Measurements from ENCODE around the gene RNF220.

Gene RNF220

DNA sequence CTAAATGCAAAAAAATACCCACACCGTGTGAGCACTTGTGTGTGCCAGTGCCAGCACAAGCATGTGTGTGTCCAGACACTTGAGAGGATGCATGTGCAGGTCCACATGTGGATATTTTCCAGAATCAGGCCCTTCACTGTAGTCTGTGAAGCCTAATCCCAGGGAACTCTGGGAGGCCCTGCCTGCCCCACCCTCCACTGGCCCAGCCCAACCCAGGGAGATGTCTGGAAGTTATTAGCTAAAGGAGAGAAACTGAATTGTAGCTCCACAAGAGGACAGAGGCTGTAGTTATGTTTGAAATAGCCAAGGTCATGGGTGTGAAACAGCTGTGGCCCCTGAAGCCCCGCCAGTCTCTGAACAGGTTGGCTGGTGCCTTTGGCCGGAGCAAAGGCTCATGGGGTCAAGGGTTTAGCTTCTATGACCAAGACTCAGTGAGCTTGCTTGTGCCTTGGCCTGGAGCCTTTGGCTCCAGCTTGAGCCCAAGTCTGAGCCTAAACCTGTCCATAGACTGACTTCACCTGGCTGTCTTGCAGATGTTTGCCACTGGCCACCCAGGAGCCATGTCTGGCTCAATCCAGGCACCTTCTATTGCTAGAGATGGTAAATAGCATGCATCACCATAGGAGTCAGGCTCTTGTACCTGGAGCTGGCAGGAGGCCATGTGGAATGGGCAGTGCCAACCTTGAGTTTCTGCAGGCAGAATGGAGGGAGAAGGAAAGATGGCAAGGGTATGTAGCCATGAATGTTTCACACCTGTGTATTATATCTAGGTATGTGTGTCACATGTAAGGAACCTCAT lies 199.3 kb downstream of the RNF220 start:
- TF ChIP-seq POLR2A (IDR thresholded peaks at IDR 0.05; ENCODE audit: low read depth, low read length) = no peak
- DNase-seq (ENCODE audit: insufficient read length, low spot score) (no peak), FAIRE-seq (no peak)

GRCh38 chr1:44605914-44606615 lies 201.0 kb downstream of the RNF220 start:
- DNase-seq (ENCODE audit: insufficient read length, low spot score) = no peak
- FAIRE-seq = no peak
- TF ChIP-seq POLR2A (IDR thresholded peaks at IDR 0.05; ENCODE audit: low read depth, low read length) = no peak

DNA sequence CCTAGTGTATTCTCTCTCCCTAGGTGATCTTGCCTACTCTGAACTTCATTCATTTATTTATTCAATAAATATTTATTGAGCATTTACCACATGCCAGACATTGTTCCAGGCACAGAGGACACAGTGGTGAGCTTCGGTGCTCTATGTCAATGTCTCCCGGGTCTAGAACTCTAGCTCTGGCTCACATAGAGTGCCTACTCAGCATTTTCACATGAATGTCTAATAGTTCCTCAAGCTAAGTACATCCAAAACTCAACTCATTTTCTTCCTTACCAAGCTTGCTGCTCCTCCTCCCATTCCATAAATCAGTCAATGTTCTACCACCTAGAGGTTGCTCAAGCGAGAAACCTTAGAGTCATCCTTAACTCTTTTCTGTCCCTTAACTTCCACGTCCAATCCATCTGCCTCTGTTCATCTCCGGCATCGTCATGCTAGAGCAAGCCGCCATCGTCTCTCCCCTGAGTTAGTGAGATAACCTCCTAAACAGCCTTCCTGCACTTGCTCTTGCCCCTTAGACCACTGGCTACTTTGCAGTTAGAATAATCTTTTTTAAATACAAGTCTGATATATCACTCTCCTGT lies 201.7 kb downstream of the RNF220 start:
- DNase-seq (ENCODE audit: insufficient read length, low spot score) = no peak
- no peak for TF ChIP-seq POLR2A (IDR thresholded peaks at IDR 0.05; ENCODE audit: low read depth, low read length)
- FAIRE-seq = no peak

DNA sequence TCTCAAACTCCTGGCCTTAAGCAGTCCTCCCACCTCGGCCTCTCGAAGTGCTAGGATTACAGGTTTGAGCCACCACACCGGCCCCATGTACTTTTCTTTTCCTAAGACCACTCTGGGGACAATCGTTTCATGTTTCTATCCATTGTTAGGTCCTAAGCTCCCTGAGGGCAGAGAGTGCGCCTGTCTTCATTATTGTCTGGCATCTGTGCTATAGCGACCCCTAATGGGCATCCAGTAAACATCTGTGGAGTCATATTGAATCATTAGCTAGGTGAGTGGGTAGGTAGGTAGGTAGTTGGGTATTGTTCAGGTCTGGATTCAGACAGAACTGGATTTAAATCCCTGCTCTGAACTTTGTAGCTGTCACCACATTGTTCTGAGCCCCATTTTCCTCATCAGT lies 203.1 kb downstream of the RNF220 start:
- DNase-seq (ENCODE audit: insufficient read length, low spot score) = no peak
- no peak for FAIRE-seq
- TF ChIP-seq POLR2A (IDR thresholded peaks at IDR 0.05; ENCODE audit: low read depth, low read length) = no peak

- peak; percentile 47 for DNase-seq (ENCODE audit: insufficient read length, low spot score)
- no peak for TF ChIP-seq POLR2A (IDR thresholded peaks at IDR 0.05; ENCODE audit: low read depth, low read length)
- FAIRE-seq = no peak
Measured at GRCh38 chr1:44609412-44609767, 204.3 kb downstream of the RNF220 start.

- FAIRE-seq = no peak
- no peak for DNase-seq (ENCODE audit: insufficient read length, low spot score)
- no peak for TF ChIP-seq POLR2A (IDR thresholded peaks at IDR 0.05; ENCODE audit: low read depth, low read length)
Measured at GRCh38 chr1:44609768-44610526, 204.9 kb downstream of the RNF220 start.

DNA sequence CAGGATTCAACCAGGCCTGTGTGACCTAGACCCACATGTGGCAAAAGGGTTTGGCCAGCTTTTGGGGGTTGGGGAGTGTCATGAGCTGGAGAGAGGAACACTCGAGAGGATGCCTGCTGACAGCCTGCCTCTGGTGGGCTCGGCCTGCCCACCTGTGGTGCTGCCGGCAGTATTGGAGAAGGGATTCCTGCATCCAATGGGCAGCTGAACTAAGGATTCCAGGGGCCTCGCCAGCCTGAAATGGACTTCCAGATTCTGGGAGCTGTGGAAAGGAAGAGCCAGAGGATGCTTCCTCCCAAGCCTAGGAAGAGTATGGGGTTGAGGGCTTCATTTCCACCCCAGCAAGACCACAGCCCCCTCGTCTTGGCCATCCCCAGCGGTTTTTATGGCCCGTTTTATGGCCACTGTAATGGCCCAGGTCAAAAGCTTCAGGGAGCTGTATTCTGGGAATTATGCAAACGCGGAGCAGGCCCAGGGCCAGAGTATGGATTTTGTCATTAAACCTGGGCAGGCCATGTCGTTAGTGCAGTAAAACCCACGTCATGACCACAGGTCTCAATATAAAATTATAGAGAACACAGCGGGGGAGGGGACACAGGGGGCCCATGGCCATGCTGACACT lies 205.6 kb downstream of the RNF220 start:
- no peak for FAIRE-seq
- no peak for DNase-seq (ENCODE audit: insufficient read length, low spot score)
- no peak for TF ChIP-seq POLR2A (IDR thresholded peaks at IDR 0.05; ENCODE audit: low read depth, low read length)

DNA sequence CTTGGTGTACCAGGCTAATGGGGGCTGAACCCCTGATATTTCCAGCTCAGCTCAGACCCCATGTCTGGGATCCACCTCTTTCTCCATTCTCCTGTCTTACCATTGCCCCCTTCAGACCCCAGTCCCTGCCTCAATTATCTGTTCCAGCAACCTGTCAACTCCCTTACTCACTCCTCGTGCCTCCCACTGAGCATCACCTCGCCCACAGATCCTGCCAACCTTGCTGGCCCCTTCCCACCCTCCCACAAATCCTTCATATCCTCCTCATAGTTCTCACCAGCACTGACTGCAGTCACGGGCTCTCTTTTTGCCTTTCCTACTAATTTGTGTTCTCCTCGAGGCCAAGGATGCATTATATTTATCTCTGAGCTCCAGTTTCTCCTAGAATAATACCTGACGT lies 206.4 kb downstream of the RNF220 start:
- no peak for DNase-seq (ENCODE audit: insufficient read length, low spot score)
- FAIRE-seq = no peak
- TF ChIP-seq POLR2A (IDR thresholded peaks at IDR 0.05; ENCODE audit: low read depth, low read length) = no peak

- DNase-seq (ENCODE audit: insufficient read length, low spot score) (no peak), FAIRE-seq (no peak)
- no peak for TF ChIP-seq POLR2A (IDR thresholded peaks at IDR 0.05; ENCODE audit: low read depth, low read length)
Measured at GRCh38 chr1:44611866-44612265, 206.8 kb downstream of the RNF220 start.

DNA sequence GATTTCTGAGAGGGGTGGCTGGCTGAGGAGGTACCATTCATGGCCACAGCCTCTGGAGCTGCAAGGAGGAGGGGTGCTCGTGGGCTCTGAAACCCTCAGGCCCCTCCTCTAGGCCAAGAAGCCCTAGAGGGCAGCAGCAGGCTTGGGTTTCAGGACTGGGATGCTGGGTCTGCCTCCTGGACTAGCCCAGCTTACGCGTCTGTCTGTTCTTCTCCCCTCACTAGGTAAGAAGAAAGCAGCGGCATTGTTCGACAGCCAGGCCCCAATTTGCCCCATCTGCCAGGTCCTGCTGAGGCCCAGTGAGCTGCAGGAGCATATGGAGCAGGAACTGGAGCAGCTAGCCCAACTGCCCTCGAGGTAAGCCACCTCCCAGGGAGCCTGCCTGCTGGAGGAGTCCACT lies 208.9 kb downstream of the RNF220 start:
- no peak for TF ChIP-seq POLR2A (IDR thresholded peaks at IDR 0.05; ENCODE audit: low read depth, low read length)
- FAIRE-seq (no peak), DNase-seq (ENCODE audit: insufficient read length, low spot score) (no peak)

GRCh38 chr1:44616284-44616990 lies 211.4 kb downstream of the RNF220 start:
- no peak for TF ChIP-seq POLR2A (IDR thresholded peaks at IDR 0.05; ENCODE audit: low read depth, low read length)
- no peak for DNase-seq (ENCODE audit: insufficient read length, low spot score)
- no peak for FAIRE-seq

DNA sequence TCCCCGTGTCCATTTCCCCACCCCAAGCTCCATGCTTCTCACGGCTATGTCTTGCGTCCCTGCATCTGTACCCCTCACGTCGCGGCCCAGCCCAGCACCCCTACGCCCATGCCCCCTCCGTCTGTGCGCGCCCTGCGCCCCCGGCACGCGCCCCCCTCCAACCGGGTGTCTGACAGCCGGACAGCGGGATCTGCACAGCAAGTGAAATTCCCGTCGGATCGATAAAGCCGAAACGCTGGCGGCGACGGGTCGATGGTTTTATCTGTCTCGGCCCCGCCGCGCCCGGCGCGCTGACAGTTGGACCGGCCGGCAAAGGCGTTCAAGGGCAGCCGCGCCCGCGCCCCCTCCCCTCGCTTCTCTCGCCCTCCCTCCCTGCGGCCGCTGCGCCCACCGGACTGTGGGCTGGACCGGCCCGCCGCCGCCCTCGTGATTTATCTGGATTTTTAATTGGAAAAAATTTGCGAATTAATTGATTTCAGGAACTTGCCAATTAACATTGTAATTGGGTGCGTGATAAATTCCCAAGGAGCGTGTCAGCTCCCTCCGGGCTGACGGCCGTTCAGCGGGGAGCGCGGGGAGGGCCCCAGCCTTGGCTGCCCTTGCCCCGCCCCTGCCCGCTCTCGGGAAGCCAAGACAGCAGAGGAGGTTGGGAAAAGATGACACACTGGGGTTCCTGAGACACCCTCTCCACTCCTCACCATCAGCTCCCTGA lies 212.1 kb downstream of the RNF220 start:
- TF ChIP-seq POLR2A (IDR thresholded peaks at IDR 0.05; ENCODE audit: low read depth, low read length) = no peak
- no peak for FAIRE-seq
- DNase-seq (ENCODE audit: insufficient read length, low spot score) = no peak

DNA sequence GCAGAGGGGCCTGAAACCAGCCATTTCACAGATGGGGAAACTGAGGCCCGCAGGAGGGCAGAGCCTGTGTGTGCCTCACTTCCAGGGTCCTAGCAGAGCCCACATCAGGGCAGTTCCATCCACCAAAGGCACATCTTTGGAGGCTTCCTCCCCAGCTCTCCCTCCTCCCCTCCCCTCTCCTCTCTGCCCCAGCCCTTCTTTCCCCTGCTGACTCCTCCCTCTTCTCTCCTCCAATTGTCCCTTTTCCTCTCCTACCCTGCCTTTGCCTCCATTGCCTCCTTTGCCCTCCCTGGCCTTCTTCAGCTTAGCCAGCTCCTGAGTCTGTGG lies 212.6 kb downstream of the RNF220 start:
- DNase-seq (ENCODE audit: insufficient read length, low spot score) (no peak), FAIRE-seq (no peak)

More for the DNA sequence above, 212.6 kb downstream of the RNF220 start:
- TF ChIP-seq POLR2A (IDR thresholded peaks at IDR 0.05; ENCODE audit: low read depth, low read length) = no peak
